ENCODE results near the gene LRBA. TPM values are rescaled to one million over a fixed set of nuclear protein-coding genes. Genes with fewer than 3 reads are reported as not detected.

LRBA gene
- total and polyA plus RNA-seq, 2 of the 4 experiments (the other 2 are of a cell fraction) = 10.2 to 51.6 TPM

DNA sequence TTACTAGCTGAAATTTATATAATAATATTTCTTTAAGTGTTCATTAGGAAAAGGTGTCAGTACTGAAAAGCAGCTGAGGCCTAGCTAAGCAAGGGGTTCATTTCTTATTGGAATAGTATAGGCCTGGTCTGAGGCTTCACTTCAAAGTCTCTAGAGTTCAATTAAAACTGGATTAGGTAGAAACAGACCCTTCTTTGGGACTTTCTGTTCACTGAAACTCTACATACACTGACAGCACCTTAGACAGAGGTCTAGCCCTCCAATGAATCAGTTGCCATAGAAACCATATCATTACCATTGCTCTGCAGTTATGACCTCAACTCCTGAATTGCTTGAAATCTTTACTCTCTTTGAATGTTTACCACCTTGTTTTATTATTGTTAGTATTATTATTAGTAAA is 519.5 kb downstream of the LRBA start:
- ChIA-PET CTCF (no interaction called here), POLR2A (ENCODE audit: unreplicated experiment) (no interaction called here)
- Histone ChIP-seq H4K8ac (ENCODE audit: low read depth in 2 of 2, low read length in 2 of 2) (no peak overlapping the region), H2AK5ac (ENCODE audit: low read depth, low read length) (no peak overlapping the region), H3K14ac (replicated peaks; ENCODE audit: low read depth, low read length) (no peak overlapping the region), H2BK5ac (ENCODE audit: low read depth, low read length, poor library complexity, severe bottlenecking) (no peak overlapping the region), H3K4ac (ENCODE audit: low read depth, low read length) (no peak overlapping the region), H3K4me1 (ENCODE audit: control insufficient read depth, insufficient read depth, low read length) (no peaks in the 10 kb centered on the region), H3K18ac (ENCODE audit: low read depth, low read length) (no peak overlapping the region), H3K4me2 (ENCODE audit: low read depth, low read length) (no peak overlapping the region), H2BK15ac (ENCODE audit: low read depth, low read length) (no peak overlapping the region), H3K23ac (ENCODE audit: low read depth, low read length) (no peak overlapping the region), H3K27ac (ENCODE audit: insufficient read depth, low read length) (no peak overlapping the region), H3K56ac (ENCODE audit: extremely low read depth, insufficient read depth, low read length) (no peak overlapping the region), H2AK9ac (replicated peaks; ENCODE audit: low read depth, low read length, poor library complexity) (no peak overlapping the region), H3K36me3 (ENCODE audit: control insufficient read depth, insufficient read depth, low read length) (no peaks in the 10 kb centered on the region), H3K4me3 (ENCODE audit: insufficient read depth, low read depth, low read length) (no peak overlapping the region), H4K91ac (ENCODE audit: insufficient read depth, low read depth, low read length) (no peak overlapping the region), H2AFZ (replicated peaks; ENCODE audit: low read length, poor library complexity) (no peak overlapping the region), H3K9ac (ENCODE audit: low read depth, low read length) (no peak overlapping the region), H3K9me3 (ENCODE audit: control insufficient read depth, insufficient read depth, low read length) (no peaks in the 10 kb centered on the region), H3K27me3 (ENCODE audit: control insufficient read depth, insufficient read depth, low read length) (no peaks in the 10 kb centered on the region), H2BK120ac (ENCODE audit: low read depth, low read length) (no peak overlapping the region), H3K9me1 (ENCODE audit: insufficient read depth, low read length) (no peaks in the 10 kb centered on the region), H4K5ac (ENCODE audit: low read depth, low read length) (no peak overlapping the region), H4K20me1 (ENCODE audit: insufficient read depth, low read length) (no peaks in the 10 kb centered on the region), H2BK20ac (ENCODE audit: low read depth, low read length) (no peak overlapping the region), H3K79me1 (ENCODE audit: low read depth in 1 of 2, low read length in 2 of 2) (peaks cover 0 to 2% of the 10 kb centered on the region in 2 experiments; a peak in 2 of 4 replicates)
- in situ Hi-C loops (cut with MboI; ENCODE audit: low sequenced_read_pairs) (no loop called here), dilution Hi-C loops (cut with HindIII; ENCODE audit: low sequenced_read_pairs, unreplicated experiment) (no loop called here), intact Hi-C loops (cut with micrococcal nuclease) (no loop called here)
- no peak for DNase-seq
- no peak for ATAC-seq (ENCODE audit: low read depth)
- TF ChIP-seq SMC3 (IDR thresholded peaks at IDR 0.05; ENCODE audit: low read depth, low read length) (no peak), RCOR1 (IDR thresholded peaks at IDR 0.05; ENCODE audit: insufficient replicate concordance, low read length) (no peak), BHLHE40 (IDR thresholded peaks at IDR 0.05; ENCODE audit: low read depth, low read length) (no peak), RFX5 (IDR thresholded peaks at IDR 0.05; ENCODE audit: low read depth, low read length) (no peak), CEBPB (IDR thresholded peaks at IDR 0.05; ENCODE audit: low read depth, low read length) (no peak), POLR2A (IDR thresholded peaks at IDR 0.05; ENCODE audit: low read depth, low read length) (no peak), RAD21 (IDR thresholded peaks at IDR 0.05; ENCODE audit: low read length) (no peak), MXI1 (IDR thresholded peaks at IDR 0.05; ENCODE audit: borderline replicate concordance, low read depth, low read length) (no peak), NFE2L2 (IDR thresholded peaks at IDR 0.05; ENCODE audit: low read depth, low read length) (no peak), MAFK (IDR thresholded peaks at IDR 0.05; ENCODE audit: low read depth, low read length) (no peak), CHD1 (IDR thresholded peaks at IDR 0.05; ENCODE audit: low read depth, low read length) (no peak), FOS (IDR thresholded peaks at IDR 0.05; ENCODE audit: low read depth, low read length) (no peak), MAZ (IDR thresholded peaks at IDR 0.05; ENCODE audit: borderline replicate concordance, low read depth, low read length) (no peak)
- TF ChIP-seq, protein P1, sequence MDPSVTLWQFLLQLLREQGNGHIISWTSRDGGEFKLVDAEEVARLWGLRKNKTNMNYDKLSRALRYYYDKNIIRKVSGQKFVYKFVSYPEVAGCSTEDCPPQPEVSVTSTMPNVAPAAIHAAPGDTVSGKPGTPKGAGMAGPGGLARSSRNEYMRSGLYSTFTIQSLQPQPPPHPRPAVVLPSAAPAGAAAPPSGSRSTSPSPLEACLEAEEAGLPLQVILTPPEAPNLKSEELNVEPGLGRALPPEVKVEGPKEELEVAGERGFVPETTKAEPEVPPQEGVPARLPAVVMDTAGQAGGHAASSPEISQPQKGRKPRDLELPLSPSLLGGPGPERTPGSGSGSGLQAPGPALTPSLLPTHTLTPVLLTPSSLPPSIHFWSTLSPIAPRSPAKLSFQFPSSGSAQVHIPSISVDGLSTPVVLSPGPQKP (IDR thresholded peaks at IDR 0.05; ENCODE audit: borderline replicate concordance, low read depth, low read length) = no peak
- TF ChIP-seq, protein P2, sequence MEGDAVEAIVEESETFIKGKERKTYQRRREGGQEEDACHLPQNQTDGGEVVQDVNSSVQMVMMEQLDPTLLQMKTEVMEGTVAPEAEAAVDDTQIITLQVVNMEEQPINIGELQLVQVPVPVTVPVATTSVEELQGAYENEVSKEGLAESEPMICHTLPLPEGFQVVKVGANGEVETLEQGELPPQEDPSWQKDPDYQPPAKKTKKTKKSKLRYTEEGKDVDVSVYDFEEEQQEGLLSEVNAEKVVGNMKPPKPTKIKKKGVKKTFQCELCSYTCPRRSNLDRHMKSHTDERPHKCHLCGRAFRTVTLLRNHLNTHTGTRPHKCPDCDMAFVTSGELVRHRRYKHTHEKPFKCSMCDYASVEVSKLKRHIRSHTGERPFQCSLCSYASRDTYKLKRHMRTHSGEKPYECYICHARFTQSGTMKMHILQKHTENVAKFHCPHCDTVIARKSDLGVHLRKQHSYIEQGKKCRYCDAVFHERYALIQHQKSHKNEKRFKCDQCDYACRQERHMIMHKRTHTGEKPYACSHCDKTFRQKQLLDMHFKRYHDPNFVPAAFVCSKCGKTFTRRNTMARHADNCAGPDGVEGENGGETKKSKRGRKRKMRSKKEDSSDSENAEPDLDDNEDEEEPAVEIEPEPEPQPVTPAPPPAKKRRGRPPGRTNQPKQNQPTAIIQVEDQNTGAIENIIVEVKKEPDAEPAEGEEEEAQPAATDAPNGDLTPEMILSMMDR (conservative IDR thresholded peaks at IDR 0.05; ENCODE audit: low read depth, low read length) = no peak
- TF ChIP-seq, protein P3, sequence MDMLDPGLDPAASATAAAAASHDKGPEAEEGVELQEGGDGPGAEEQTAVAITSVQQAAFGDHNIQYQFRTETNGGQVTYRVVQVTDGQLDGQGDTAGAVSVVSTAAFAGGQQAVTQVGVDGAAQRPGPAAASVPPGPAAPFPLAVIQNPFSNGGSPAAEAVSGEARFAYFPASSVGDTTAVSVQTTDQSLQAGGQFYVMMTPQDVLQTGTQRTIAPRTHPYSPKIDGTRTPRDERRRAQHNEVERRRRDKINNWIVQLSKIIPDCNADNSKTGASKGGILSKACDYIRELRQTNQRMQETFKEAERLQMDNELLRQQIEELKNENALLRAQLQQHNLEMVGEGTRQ (IDR thresholded peaks at IDR 0.05; ENCODE audit: low read depth, low read length) = no peak
- no TSS peak for BruUV-seq (replicated peaks)
